Natural killer cell treated with Interleukin-12 subunit alpha and Interleukin-12 subunit beta and Interleukin-15 and Interleukin-18, amount 100 ng/mL, for 72 hours (primary cell): ENCODE data around the gene ZNF423. TPM values are rescaled to one million over a fixed set of nuclear protein-coding genes. Genes with fewer than 3 reads are reported as not detected.
A peak's percentile ranks its signal among the peaks of the same experiment; 100 is the strongest.

ENCODE experiments used
- ATAC-seq, 2 donors: fragments of 150-1000 bp; cut with Tn5 transposase in 1 of 2; sonication (Bioruptor Pico), chemical (Tn5 transposase) in 1 of 2; 2 replicates each; pipeline ENCODE4 v1.10.0; 2021
- DNase-seq: peaks from one replicate; pipeline ENCODE4 v3.0.0; 2022; ENCODE audit warnings: low spot score
- H3K27ac Mint-ChIP-seq, 2 donors: 1 replicate in 1 of 2; 2 replicates in 1 of 2; pipeline ENCODE4 v1.8.0; 2022; ENCODE audit warnings: mixed read lengths in 2 of 2, mild to moderate bottlenecking in 1 of 2, moderate library complexity in 1 of 2
- H3K27me3 Mint-ChIP-seq, 2 donors: 1 replicate in 1 of 2; 2 replicates in 1 of 2; pipeline ENCODE4 v1.8.0; 2022; ENCODE audit warnings: mixed read lengths in 2 of 2
- H3K36me3 Mint-ChIP-seq: one replicate; pipeline ENCODE4 v1.8.0; 2022; ENCODE audit warnings: mixed read lengths
- H3K4me1 Mint-ChIP-seq, 2 donors: 1 replicate in 1 of 2; 2 replicates in 1 of 2; pipeline ENCODE4 v1.8.0; 2022; ENCODE audit warnings: low read depth in 2 of 2, mixed read lengths in 2 of 2, mild to moderate bottlenecking in 1 of 2
- H3K4me3 Mint-ChIP-seq: one replicate; pipeline ENCODE4 v1.8.0; 2022; ENCODE audit warnings: mixed read lengths
- H3K9me3 Mint-ChIP-seq: 2 replicates; pipeline ENCODE4 v1.8.0; 2022; ENCODE audit warnings: mixed read lengths
- total RNA-seq, 2 donors: library from RNA; stranded (reverse); gene quantifications; one replicate each; pipeline ENCODE4 v1.2.3, GENCODE V29; 2022

ZNF423 gene
- total RNA-seq, 2 donors from 2014 or later, result not detected

- DNase-seq (no peak), ATAC-seq (no peak)
- Mint-ChIP-seq H3K9me3 (no peaks in the 10 kb centered on the region), H3K4me3 (no peak overlapping the region), H3K27ac (no peak overlapping the region), H3K4me1 (no peaks in the 10 kb centered on the region), H3K36me3 (no peaks in the 10 kb centered on the region), H3K27me3 (no peaks in the 10 kb centered on the region)
Measured at GRCh38 chr16:49706620-49707355, 149.1 kb downstream of the ZNF423 start.

GRCh38 chr16:49704586-49705155 lies 151.2 kb downstream of the ZNF423 start:
- H3K27me3 Mint-ChIP-seq, result peaks cover 3 to 4% of the 10 kb centered on the region in 2 donors
- no peak overlapping the region for H3K4me3 Mint-ChIP-seq
- no peaks in the 10 kb centered on the region for H3K4me1 Mint-ChIP-seq
- H3K9me3 Mint-ChIP-seq, result no peaks in the 10 kb centered on the region
- no peak overlapping the region for H3K27ac Mint-ChIP-seq
- DNase-seq (no peak), ATAC-seq (no peak)
- H3K36me3 Mint-ChIP-seq, result no peaks in the 10 kb centered on the region

GRCh38 chr16:49703483-49703882 lies 152.4 kb downstream of the ZNF423 start:
- Mint-ChIP-seq H3K4me3 (no peak overlapping the region), H3K9me3 (no peaks in the 10 kb centered on the region), H3K27ac (no peak overlapping the region), H3K36me3 (no peaks in the 10 kb centered on the region), H3K27me3 (peaks cover 11 to 15% of the 10 kb centered on the region in 2 donors), H3K4me1 (no peaks in the 10 kb centered on the region)
- no peak for DNase-seq
- ATAC-seq, result no peak

GRCh38 chr16:49701789-49702494 lies 154.0 kb downstream of the ZNF423 start:
- no peak for ATAC-seq
- H3K4me1 Mint-ChIP-seq, result no peaks in the 10 kb centered on the region
- H3K36me3 Mint-ChIP-seq, result no peaks in the 10 kb centered on the region
- H3K27ac Mint-ChIP-seq, result no peak overlapping the region
- no peak for DNase-seq
- peaks cover 15 to 19% of the 10 kb centered on the region in 2 donors for H3K27me3 Mint-ChIP-seq
- no peaks in the 10 kb centered on the region for H3K9me3 Mint-ChIP-seq
- H3K4me3 Mint-ChIP-seq, result no peak overlapping the region

- ATAC-seq, result no peak
- Mint-ChIP-seq H3K27ac (no peak overlapping the region), H3K9me3 (no peaks in the 10 kb centered on the region), H3K4me1 (no peaks in the 10 kb centered on the region), H3K36me3 (no peaks in the 10 kb centered on the region), H3K4me3 (no peak overlapping the region), H3K27me3 (peaks cover 15 to 20% of the 10 kb centered on the region in 2 donors)
- DNase-seq, result no peak
Measured at GRCh38 chr16:49701065-49701685, 154.7 kb downstream of the ZNF423 start.

GRCh38 chr16:49700251-49701064 lies 155.5 kb downstream of the ZNF423 start:
- Mint-ChIP-seq H3K27ac (no peak overlapping the region), H3K36me3 (no peaks in the 10 kb centered on the region), H3K4me1 (no peaks in the 10 kb centered on the region), H3K9me3 (no peaks in the 10 kb centered on the region), H3K4me3 (no peak overlapping the region), H3K27me3 (peaks cover 15 to 20% of the 10 kb centered on the region in 2 donors)
- ATAC-seq (no peak), DNase-seq (no peak)

- H3K4me1 Mint-ChIP-seq, result no peaks in the 10 kb centered on the region
- H3K4me3 Mint-ChIP-seq, result no peak overlapping the region
- no peaks in the 10 kb centered on the region for H3K9me3 Mint-ChIP-seq
- ATAC-seq, result no peak
- H3K27me3 Mint-ChIP-seq, result peaks cover 15 to 20% of the 10 kb centered on the region in 2 donors
- DNase-seq, result no peak
- H3K27ac Mint-ChIP-seq, result no peak overlapping the region
- no peaks in the 10 kb centered on the region for H3K36me3 Mint-ChIP-seq
Measured at GRCh38 chr16:49699841-49700175, 156.1 kb downstream of the ZNF423 start.

GRCh38 chr16:49698931-49699840 lies 156.7 kb downstream of the ZNF423 start:
- ATAC-seq (no peak), DNase-seq (no peak)
- Mint-ChIP-seq H3K9me3 (no peaks in the 10 kb centered on the region), H3K4me3 (no peak overlapping the region), H3K27ac (no peak overlapping the region), H3K27me3 (peaks cover 15 to 22% of the 10 kb centered on the region in 2 donors), H3K4me1 (no peaks in the 10 kb centered on the region), H3K36me3 (no peaks in the 10 kb centered on the region)

GRCh38 chr16:49698453-49698815 lies 157.5 kb downstream of the ZNF423 start:
- Mint-ChIP-seq H3K27me3 (peaks cover 15 to 23% of the 10 kb centered on the region in 2 donors), H3K4me3 (no peak overlapping the region), H3K4me1 (no peaks in the 10 kb centered on the region), H3K9me3 (no peaks in the 10 kb centered on the region), H3K36me3 (no peaks in the 10 kb centered on the region), H3K27ac (no peak overlapping the region)
- ATAC-seq (no peak), DNase-seq (no peak)

GRCh38 chr16:49697631-49698452 lies 158.1 kb downstream of the ZNF423 start:
- H3K27ac Mint-ChIP-seq, result no peak overlapping the region
- no peak for DNase-seq
- no peaks in the 10 kb centered on the region for H3K36me3 Mint-ChIP-seq
- H3K4me3 Mint-ChIP-seq, result no peak overlapping the region
- H3K4me1 Mint-ChIP-seq, result no peaks in the 10 kb centered on the region
- H3K27me3 Mint-ChIP-seq, result peaks cover 15 to 25% of the 10 kb centered on the region in 2 donors
- H3K9me3 Mint-ChIP-seq, result no peaks in the 10 kb centered on the region
- peak in 1 of 2 donors; percentile 16 for ATAC-seq

GRCh38 chr16:49696414-49697101 lies 159.4 kb downstream of the ZNF423 start:
- H3K27me3 Mint-ChIP-seq, result peaks cover 15 to 27% of the 10 kb centered on the region in 2 donors
- no peak overlapping the region for H3K27ac Mint-ChIP-seq
- no peak for DNase-seq
- H3K36me3 Mint-ChIP-seq, result no peaks in the 10 kb centered on the region
- no peak for ATAC-seq
- no peak overlapping the region for H3K4me3 Mint-ChIP-seq
- no peaks in the 10 kb centered on the region for H3K4me1 Mint-ChIP-seq
- no peaks in the 10 kb centered on the region for H3K9me3 Mint-ChIP-seq
